HG02938 (cell line): Measurements from ENCODE around the gene SLC25A13.
"Not testable (repeated sequence)": the region's sequence is repeated elsewhere in the genome, so short reads cannot be mapped to it uniquely, and the experiment has no call there.

Experiments used
- ATAC-seq: cut with Tn5 transposase; IDR thresholded peaks from one replicate; pipeline ENCODE4 v1.9.1; 2021; ENCODE audit warnings: mild to moderate bottlenecking, moderate library complexity; ENCODE audit not compliant: unreplicated experiment

The SLC25A13 gene, protein sequence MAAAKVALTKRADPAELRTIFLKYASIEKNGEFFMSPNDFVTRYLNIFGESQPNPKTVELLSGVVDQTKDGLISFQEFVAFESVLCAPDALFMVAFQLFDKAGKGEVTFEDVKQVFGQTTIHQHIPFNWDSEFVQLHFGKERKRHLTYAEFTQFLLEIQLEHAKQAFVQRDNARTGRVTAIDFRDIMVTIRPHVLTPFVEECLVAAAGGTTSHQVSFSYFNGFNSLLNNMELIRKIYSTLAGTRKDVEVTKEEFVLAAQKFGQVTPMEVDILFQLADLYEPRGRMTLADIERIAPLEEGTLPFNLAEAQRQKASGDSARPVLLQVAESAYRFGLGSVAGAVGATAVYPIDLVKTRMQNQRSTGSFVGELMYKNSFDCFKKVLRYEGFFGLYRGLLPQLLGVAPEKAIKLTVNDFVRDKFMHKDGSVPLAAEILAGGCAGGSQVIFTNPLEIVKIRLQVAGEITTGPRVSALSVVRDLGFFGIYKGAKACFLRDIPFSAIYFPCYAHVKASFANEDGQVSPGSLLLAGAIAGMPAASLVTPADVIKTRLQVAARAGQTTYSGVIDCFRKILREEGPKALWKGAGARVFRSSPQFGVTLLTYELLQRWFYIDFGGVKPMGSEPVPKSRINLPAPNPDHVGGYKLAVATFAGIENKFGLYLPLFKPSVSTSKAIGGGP

DNA sequence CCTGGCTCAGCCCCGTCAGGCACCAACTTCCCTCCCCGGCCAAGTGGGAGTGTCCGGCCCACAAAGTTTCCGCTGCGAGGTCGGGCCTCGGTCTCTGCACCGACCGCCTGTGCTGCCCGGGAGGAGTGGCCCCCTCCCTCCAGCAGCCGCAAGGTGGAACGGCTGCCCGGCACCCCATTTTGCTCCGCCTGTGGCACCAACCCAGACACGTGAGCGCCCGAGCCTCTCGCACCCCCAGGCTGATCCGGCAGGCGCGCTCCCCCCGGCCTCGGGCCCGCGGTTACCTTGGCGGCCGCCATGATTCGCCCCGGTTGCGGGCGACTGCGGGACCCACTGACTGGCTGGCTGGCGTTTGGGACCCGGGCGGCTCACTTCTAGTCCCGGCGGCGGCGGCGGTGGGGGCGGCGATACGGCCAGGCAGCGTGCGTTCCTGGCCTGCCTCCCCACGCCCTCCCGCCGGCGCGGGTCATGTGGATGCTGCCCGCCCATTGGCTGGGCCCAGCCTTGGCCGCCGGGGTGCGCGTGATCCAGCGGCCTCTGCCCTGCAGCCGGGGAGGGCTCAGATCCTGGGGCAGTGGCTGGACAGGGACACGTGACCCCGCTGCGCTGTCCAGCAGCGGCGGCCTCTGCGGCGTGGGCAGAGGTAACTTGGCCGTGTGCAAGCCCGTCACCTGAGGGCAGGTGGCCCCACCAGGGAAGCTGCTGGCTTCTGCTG, at the start of gene SLC25A13:
SLC25A13 (minus strand) TSS at position 441 of the 715 bp plus-strand sequence; CDS start at position 299, 142 bp downstream.
- peak; percentile 64 for ATAC-seq

DNA sequence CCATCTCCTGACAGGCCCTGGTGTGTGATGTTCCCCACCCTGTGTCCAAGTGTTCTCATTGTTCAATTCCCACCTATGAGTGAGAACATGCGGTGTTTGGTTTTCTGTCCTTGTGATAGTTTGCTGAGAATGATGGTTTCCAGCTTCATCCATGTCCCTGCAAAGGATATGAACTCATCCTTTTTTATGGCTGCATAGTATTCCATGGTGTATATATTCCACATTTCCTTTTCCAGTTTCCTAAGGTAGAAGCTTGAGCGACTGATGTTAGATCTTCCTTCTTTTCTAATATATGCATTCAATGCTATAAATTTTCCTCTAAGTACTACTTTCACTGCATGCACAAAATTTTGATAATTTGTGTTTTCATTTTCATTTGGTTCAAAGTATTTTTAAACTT, 44.0 kb upstream of the SLC25A13 start:
- not testable (repeated sequence) for ATAC-seq

DNA sequence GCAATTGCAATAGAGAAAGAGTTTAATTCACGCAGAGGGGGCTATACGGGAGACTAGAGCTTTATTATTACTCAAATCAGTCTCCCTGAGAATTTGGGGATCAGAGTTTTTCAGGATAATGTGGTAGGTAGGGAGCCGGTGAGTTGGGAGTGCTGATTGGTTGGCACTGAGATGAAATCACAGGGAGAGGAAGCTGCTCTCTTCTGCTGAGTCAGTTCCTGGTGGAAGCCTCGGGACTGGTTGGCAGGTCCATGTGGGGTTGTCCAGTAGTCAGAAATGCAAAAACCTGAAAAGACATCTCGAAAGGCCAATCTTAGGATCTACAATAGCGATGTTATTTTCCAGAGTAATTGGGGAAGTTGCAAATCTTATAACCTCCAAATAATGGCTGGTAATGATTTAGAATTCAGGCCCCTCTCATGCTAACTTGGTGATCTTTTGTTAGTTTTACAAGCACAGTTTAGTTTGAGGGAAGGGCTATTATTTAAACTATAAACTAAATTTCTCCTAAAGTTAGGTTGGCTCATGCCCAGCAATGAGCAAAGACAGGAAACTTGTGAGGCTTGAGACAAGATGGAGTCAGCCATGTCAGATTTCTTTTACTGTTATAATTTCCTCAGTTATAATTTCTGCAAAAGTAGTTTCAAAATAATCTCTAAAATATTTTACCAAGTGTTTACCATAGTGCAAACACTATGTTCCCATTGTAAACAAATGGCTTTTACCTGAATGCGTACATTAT, 39.4 kb upstream of the SLC25A13 start:
- no peak for ATAC-seq

DNA sequence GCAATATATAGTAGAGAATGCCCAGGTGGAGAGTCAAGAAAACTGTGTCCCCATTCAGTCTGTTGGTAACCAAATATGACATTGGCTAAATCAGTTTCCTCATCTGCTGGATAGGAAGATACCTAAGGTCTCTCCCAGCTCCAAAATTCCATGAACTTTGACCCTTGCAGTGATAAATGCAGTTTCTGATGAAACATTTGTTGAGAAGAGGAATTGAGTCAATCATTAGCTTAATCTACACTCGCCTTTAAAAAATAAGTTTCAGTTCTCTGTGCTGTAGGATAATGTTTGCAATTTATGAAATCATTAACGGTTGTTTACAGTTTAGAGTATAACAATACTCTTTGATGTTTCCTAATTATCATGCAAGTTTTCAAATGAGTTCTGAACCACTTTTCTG, 38.0 kb upstream of the SLC25A13 start:
- ATAC-seq: peak; percentile 88

DNA sequence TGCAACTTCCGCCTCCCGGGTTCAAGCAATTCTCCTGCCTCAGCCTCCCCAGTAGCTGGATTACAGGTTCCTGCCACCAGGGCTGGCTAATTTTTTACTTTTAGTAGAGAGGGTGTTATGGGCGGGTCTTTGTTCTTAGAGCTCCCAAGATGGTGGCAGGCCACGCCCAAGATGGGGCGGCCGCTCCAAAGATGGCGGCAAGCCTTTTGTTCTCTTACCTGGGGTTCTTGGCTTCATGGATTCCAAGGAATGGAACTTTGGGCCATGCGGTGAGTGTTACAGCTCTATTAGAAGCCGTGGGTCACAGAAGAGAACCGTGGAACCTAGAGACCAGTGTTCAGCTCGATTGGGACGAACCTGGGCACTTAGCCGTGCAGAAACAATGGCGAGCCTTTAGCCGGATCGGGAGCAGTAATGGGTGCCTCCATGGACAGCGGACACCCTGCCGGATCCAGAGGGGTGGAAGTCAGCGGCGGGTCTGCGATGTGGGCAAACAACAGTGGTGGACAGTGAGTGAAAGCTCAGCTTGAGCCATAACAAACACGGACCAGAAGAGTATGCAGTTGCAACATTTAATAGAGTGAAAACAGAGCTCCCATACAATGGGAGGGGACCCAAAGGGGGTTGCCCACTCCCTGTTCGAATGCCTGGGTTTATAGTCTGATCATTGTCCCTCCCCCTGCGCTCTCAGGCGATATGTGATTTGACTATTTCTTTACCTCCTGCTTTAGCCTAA, 36.5 kb upstream of the SLC25A13 start:
- ATAC-seq: not testable (repeated sequence)

- ATAC-seq: no peak
Measured at GRCh38 chr7:96355990-96356506, 34.1 kb upstream of the SLC25A13 start.

DNA sequence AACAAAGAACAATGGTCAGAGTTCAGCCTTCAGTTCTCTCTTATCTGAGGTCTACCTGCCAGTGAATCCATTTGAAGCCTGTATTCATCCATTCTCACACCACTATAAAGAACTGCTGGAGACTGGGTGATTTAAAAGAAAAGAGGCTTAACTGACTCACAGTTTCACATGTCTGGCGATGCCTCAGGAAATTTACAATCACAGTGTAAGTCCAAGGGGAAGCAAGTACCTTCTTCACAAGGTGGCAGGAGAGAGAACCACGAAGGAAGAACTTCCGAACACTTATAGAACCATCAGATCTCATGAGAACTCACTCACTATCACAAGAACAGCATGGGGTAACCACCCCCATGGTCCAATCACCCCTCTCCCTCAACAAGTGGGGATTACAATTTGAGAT, 33.0 kb upstream of the SLC25A13 start:
- ATAC-seq: no peak

- no peak for ATAC-seq
Measured at GRCh38 chr7:96349572-96349971, 27.7 kb upstream of the SLC25A13 start.

GRCh38 chr7:96347471-96347870, 25.6 kb upstream of the SLC25A13 start:
- no peak for ATAC-seq

DNA sequence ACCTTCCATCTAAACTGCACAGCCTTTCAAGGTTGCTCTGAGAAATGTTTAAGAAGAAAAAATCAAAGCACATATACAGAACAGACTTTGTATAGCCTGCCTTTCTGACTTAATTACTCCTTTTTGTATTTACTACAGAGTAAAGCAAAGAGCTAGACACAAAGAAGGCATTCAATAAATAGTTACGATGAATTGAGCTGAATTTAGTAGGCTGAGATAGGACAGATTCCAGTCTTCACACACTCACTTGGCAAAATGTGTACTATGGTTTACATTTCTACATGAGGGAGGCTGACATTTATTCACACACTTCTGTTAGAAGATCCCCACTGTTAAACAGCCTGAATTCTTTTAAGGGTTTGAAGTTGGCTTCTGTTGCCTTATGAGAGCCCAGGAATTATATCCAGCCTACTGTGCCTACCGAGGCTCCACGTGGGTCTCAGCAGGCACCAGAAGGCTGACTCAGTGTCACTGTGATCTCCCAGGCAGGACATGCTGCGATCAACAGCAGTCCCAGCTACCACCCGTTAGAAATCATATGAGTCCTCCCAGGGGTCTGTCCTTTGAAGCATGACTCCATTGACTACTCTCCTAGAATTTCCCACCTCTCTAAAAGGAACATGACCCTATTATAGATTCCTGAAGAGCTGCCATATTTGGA, 24.5 kb upstream of the SLC25A13 start:
- ATAC-seq: no peak

DNA sequence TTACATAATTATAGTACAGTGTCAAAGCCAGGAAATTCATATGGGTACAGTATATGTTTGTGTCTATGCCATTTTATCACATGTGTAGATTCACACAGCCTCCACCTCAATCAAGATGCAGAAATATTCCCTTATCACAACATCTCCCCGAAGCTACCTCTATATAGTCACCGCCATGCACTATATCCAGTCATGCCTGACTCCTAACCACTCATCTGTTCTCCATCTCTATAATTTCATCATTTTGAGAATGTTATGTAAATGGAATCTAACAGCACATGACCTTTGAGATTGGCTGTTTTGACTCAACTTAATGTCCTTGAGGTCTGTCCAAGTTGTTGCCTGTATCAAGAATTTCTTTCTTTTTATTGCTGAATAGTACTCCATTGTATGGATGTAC, 22.3 kb upstream of the SLC25A13 start:
- no peak for ATAC-seq

GRCh38 chr7:96342049-96342448, 20.2 kb upstream of the SLC25A13 start:
- no peak for ATAC-seq

GRCh38 chr7:96337519-96337918, 15.6 kb upstream of the SLC25A13 start:
- no peak for ATAC-seq

DNA sequence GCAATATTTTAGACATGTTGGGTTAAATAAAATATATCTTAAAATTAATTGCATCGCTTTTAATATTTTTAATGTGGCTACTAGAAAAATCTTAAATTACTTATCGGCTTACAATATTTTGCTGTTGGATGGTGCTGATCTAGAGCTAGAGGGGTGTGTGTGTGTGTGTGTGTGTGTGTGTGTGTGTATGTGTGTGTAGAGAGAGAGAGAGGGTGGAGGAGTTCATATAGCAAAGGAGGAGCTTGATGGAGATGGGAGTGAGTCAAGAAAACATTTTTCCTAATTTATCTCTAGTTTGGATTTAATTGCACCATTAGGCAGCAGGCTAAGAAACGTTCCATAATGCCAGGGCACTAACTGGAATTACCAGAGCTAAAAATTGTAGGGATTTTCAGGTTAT, 10.4 kb upstream of the SLC25A13 start:
- ATAC-seq: no peak

- no peak for ATAC-seq
Measured at GRCh38 chr7:96331775-96332174, 9.9 kb upstream of the SLC25A13 start.

DNA sequence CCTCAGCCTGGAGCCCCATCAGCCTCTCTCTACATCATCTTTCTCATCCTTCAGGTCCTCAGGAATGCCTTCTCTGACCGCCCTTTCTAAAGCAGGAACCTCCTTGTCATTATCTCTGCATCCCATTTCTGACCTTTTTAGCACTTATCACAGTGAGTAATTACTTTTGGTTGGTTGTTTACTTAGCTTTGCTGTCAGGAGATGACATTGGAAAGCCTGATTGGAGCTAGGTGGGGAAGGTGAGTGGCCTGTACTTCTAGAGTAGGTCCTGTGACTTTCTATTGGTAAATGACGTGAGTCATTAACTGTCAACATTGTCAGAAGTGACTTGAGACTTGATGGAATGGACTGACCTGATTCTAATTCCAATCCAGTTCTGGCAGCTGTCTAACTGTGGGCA, 9.3 kb upstream of the SLC25A13 start:
- no peak for ATAC-seq

GRCh38 chr7:96330193-96330592, 8.3 kb upstream of the SLC25A13 start:
- ATAC-seq: no peak

DNA sequence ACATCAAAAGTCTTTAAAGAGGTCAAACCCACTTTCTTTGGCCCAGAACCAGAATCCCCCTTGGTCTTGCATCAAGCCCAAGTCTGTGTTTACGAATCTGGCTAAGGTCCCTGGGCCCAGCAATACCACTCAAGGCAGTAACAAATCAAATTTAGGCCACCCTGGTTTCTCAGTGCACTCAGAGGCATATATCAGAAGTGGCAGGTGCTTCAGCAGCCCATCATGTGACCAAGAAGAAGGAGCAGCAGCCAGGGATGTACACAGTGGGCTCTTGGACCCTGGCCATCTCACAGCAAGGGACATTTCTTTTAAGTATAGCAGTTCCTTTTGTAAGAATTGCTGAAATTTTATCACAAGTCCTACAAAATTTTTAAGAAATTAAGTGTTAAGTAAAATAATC, 7.3 kb upstream of the SLC25A13 start:
- ATAC-seq: no peak

DNA sequence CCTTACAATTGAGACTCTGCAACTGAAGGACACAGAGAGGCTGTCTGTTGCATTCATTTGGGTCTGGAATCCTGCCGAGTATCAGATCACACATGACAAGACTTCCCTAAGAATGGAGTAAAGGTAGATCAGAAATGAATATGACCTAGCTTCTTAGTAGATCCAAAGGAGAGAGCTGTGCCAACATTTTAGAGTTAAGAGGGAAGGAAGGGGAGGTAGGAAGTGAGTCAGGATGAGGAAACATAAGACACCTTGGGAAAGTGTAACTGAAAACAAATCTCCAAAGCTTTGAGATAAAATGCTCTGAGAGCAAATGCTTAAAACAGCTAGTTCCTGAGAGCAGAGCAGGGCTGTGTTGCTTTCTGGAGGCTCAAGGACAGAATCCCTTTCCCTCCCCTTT, 6.1 kb upstream of the SLC25A13 start:
- no peak for ATAC-seq

DNA sequence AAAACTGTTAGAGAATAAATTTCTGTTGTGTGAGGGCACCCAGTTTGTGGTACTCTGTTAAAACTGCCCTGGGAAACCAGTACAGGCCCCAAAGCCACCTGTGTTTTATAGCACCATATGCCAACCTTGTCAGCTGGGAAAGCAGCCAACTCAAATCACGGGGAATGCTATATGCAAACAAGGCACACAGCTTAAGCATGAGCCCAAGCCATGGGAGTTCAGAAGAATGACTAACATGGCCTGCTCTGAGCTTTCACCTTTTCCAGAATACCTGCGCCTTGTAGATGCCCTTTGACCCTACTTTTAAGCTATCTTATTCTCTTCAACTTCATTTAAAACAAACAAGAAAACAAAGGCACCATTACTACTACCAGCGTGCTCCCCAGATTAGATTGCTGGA, 5.5 kb upstream of the SLC25A13 start:
- ATAC-seq: no peak
